HG03064 (cell line): ENCODE results near the gene CACYBP.
"Not testable (repeated sequence)": the region's sequence is repeated elsewhere in the genome, so short reads cannot be mapped to it uniquely, and the experiment has no call there.

Experiments used
- ATAC-seq: cut with Tn5 transposase; IDR thresholded peaks from one replicate; pipeline ENCODE4 v1.9.1; 2021; ENCODE audit warnings: low read depth; ENCODE audit not compliant: unreplicated experiment

CACYBP gene

GRCh38 chr1:175005085-175005783, 5.5 kb downstream of the CACYBP start:
- ATAC-seq, result no peak

- ATAC-seq, result no peak
Measured at GRCh38 chr1:175009532-175009931, 9.8 kb downstream of the CACYBP start.

- ATAC-seq, result no peak
Measured at GRCh38 chr1:175013445-175013844, 13.7 kb downstream of the CACYBP start.

GRCh38 chr1:175015243-175015642, 15.5 kb downstream of the CACYBP start:
- ATAC-seq, result no peak

- no peak for ATAC-seq
Measured at GRCh38 chr1:175019524-175019923, 19.8 kb downstream of the CACYBP start.

- ATAC-seq, result peak; percentile 90
Measured at GRCh38 chr1:175023043-175023921, 23.5 kb downstream of the CACYBP start, which contains the start of gene MRPS14. Gene MRPS14 (minus strand): TSS chr1:175023425. CDS start chr1:175023408, 17 bp downstream.

- ATAC-seq, result not testable (repeated sequence)
Measured at GRCh38 chr1:175023922-175024242, 24.1 kb downstream of the CACYBP start.

GRCh38 chr1:175024773-175025172, 25.0 kb downstream of the CACYBP start:
- ATAC-seq, result no peak

GRCh38 chr1:175033953-175034352, 34.2 kb downstream of the CACYBP start:
- ATAC-seq, result no peak

- no peak for ATAC-seq
Measured at GRCh38 chr1:175034775-175035174, 35.0 kb downstream of the CACYBP start.

- ATAC-seq, result no peak
Measured at GRCh38 chr1:175035865-175036264, 36.1 kb downstream of the CACYBP start.

- ATAC-seq, result no peak
Measured at GRCh38 chr1:175036476-175036875, 36.7 kb downstream of the CACYBP start.

GRCh38 chr1:175037416-175037815, 37.7 kb downstream of the CACYBP start:
- ATAC-seq, result no peak

- ATAC-seq, result no peak
Measured at GRCh38 chr1:175040324-175040879, 40.7 kb downstream of the CACYBP start.

- ATAC-seq, result no peak
Measured at GRCh38 chr1:175042650-175043049, 42.9 kb downstream of the CACYBP start.

- no peak for ATAC-seq
Measured at GRCh38 chr1:175043824-175044223, 44.1 kb downstream of the CACYBP start.

- ATAC-seq, result not testable (repeated sequence)
Measured at GRCh38 chr1:175044591-175044990, 44.8 kb downstream of the CACYBP start.

- no peak for ATAC-seq
Measured at GRCh38 chr1:175045097-175045496, 45.4 kb downstream of the CACYBP start.

GRCh38 chr1:175045519-175045918, 45.8 kb downstream of the CACYBP start:
- no peak for ATAC-seq

- ATAC-seq, result no peak
Measured at GRCh38 chr1:175050992-175051391, 51.2 kb downstream of the CACYBP start.

GRCh38 chr1:175054736-175055135, 55.0 kb downstream of the CACYBP start:
- no peak for ATAC-seq
